Psoas muscle (tissue), 8 donors: Measurements from ENCODE around the gene RBM20. TPM values are rescaled to one million over a fixed set of nuclear protein-coding genes. Genes with fewer than 3 reads are reported as not detected.
"Not testable (repeated sequence)": the region's sequence is repeated elsewhere in the genome, so short reads cannot be mapped to it uniquely, and the experiment has no call there.

Source experiments
- ATAC-seq, 4 donors: fragments of 200-7000 bp; cut with Tn5 transposase; one replicate each; pipeline ENCODE4 v1.9.1; 2020; ENCODE audit warnings: moderate library complexity in 3 of 4, mild to moderate bottlenecking in 2 of 4
- DNase-seq, 2 donors: peaks; one replicate each; pipeline ENCODE4 v3.0.0-alpha.2; 2020
- H3K27ac ChIP-seq: fragments of 200-600 bp; one replicate; pipeline ENCODE4 v1.8.0; 2022
- H3K27me3 ChIP-seq, 3 donors: fragments of 200-600 bp in 1 of 3; one replicate each; pipeline versions ENCODE4 v1.6.1 to v1.8.0; 2013 to 2022; ENCODE audit warnings: low read length in 2 of 3, mild to moderate bottlenecking in 2 of 3, moderate library complexity in 1 of 3; ENCODE audit not compliant: insufficient read depth in 3 of 3
- H3K36me3 ChIP-seq, 2 donors: fragments of 200-600 bp in 1 of 2; one replicate each; pipeline versions ENCODE4 v1.6.1 to v1.8.0; 2013 to 2022; ENCODE audit warnings: low read depth in 1 of 2, mild to moderate bottlenecking in 1 of 2, moderate library complexity in 1 of 2; ENCODE audit not compliant: insufficient read depth in 1 of 2
- H3K4me1 ChIP-seq: fragments of 200-600 bp; one replicate; pipeline ENCODE4 v1.8.0; 2022
- H3K4me3 ChIP-seq: fragments of 200-600 bp; one replicate; pipeline ENCODE4 v1.8.0; 2022; ENCODE audit warnings: mild to moderate bottlenecking
- H3K9me3 ChIP-seq: fragments of 200-600 bp; one replicate; pipeline ENCODE4 v1.8.0; 2022
- WGBS, 3 donors: extraction: QIAGEN DNeasy Blood & Tissue Kit; methylation state at CpG; one replicate each; pipeline versions ENCODE4 v1.1.6 to v1.1.7; 2013; 5-methylcytosine and 5-hydroxymethylcytosine counted together
- intact Hi-C, 2 donors: fragments of 100-400 bp; cut with DNase I; formaldehyde crosslinking; loops; one replicate each; pipeline versions ENCODE4 v1.11.0 to v1.14.2; 2022
- polyA plus RNA-seq, 3 donors: library from polyadenylated mRNA; stranded (reverse); fragments of 200-250 nt; gene quantifications; one replicate each; pipeline ENCODE4 v1.2.3, GENCODE V29; 2013
- total RNA-seq, 4 donors: library from RNA; stranded (reverse); fragmentation: NEBNext Ultra II Directional in 2 of 4; extraction: Animal tissue kit (Norgen Biotek cat#: 25700) in 2 of 4; gene quantifications; one replicate each; pipeline versions ENCODE4 v1.2.1 to v1.2.4, GENCODE V29; 2021 to 2023
- TF ChIP-seq, protein P1 (sequence below): fragments of 200-600 bp; IDR thresholded peaks from one replicate; pipeline ENCODE4 v1.8.0; 2022; ENCODE audit warnings: antibody characterized with exemption
- donor health status: healthy with polysubstance abuse.
- donor health status: DM: no; HTN: no; CAD: no; lungs with moderate emphysema.
- donor health status: Bipolar disorder and iron deficiency.
- donor health status: healthy.
- donor health status: DM: yes; HTN: yes; CAD: no.
- donor health status: DM: no; HTN: no; CAD: no.
- donor health status: DM: no; HTN: no; CAD: no.
- donor health status: DM: yes; HTN: yes; CAD: no.

RBM20 gene
- total and polyA plus RNA-seq, 7 donors: 1.6 to 48.8 (median 14.2) TPM

DNA sequence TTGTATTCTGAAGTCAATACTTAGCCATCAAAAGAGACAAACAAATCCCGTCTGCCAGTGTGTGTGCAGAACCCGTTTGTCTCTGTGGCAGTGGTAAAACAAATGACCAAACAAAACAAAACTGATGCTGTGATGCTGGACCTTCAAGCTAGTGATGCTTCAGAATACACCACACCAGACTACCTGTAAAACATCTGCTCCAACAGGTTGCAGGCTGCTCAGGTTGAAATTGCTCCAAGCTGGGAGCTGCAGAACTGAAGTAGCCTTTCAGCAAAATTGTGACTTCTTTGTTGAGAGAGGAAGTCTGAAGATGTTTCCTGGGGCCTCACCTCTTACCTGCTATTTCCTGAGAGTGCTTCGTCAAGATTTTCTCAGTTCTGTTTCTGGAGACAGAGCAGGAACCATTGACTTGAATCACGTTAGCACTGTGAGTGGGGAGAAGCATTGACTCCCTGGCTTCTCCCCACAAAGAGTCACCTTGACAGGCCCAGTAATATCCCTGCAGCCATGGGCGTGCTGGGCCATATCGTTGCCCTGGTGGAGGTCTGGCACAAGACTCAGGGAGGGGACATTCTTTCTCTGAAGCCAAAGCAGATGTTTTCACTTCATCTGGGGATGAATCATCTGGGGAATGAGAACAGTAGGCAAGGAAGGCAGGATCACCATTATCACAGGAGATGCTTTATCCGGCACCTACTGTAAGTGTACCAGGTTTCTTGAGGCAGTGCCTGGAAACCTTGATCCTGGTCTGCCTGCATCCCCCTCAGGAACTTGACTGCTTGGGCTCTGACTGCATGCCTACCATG lies 80.2 kb downstream of the RBM20 start:
- Histone ChIP-seq H3K4me1 (peaks cover 75% of the 10 kb centered on the region), H3K4me3 (no peak overlapping the region), H3K9me3 (no peaks in the 10 kb centered on the region), H3K27me3 (no peaks in the 10 kb centered on the region), H3K27ac (peak overlapping the region; percentile 94), H3K36me3 (no peaks in the 10 kb centered on the region)
- intact Hi-C loops: no loop called here
- ATAC-seq: peak in 2 of 4 donors; percentile 13 to 27
- no peak for DNase-seq
- TF ChIP-seq, protein P1, sequence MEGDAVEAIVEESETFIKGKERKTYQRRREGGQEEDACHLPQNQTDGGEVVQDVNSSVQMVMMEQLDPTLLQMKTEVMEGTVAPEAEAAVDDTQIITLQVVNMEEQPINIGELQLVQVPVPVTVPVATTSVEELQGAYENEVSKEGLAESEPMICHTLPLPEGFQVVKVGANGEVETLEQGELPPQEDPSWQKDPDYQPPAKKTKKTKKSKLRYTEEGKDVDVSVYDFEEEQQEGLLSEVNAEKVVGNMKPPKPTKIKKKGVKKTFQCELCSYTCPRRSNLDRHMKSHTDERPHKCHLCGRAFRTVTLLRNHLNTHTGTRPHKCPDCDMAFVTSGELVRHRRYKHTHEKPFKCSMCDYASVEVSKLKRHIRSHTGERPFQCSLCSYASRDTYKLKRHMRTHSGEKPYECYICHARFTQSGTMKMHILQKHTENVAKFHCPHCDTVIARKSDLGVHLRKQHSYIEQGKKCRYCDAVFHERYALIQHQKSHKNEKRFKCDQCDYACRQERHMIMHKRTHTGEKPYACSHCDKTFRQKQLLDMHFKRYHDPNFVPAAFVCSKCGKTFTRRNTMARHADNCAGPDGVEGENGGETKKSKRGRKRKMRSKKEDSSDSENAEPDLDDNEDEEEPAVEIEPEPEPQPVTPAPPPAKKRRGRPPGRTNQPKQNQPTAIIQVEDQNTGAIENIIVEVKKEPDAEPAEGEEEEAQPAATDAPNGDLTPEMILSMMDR: no peak
- WGBS, 3 donors: 43 to 67% (median 45%) methylated on average over 7 of the region's 7 CpGs

DNA sequence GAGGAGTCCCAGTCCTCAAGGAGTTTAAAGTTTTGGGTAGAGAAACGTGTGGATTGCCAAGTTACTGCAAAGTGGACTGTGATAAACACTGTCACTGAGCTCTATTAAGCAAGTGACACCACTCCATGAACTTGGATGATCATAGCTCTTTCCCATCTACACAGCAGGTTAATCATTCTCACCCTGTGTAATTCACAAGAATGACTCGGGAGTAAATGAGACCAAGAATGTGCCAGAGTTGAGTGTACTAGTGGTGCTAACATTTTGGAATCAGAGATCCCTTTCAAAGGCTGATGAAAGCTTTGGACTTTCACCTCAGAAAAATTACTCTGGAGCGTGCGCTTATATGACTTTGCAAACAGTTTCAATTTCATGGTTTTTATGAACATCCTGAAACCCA lies 80.8 kb downstream of the RBM20 start:
- Histone ChIP-seq H3K9me3 (no peaks in the 10 kb centered on the region), H3K27ac (peak overlapping the region; percentile 94), H3K4me3 (peak overlapping the region; percentile 54), H3K27me3 (no peaks in the 10 kb centered on the region), H3K36me3 (no peaks in the 10 kb centered on the region), H3K4me1 (peaks cover 77% of the 10 kb centered on the region)
- ATAC-seq (peak; percentile 66 to 79 (median 72)), DNase-seq (no peak)
- WGBS, 3 donors: 26 to 41% (median 32%) methylated on average over 4 of the region's 4 CpGs
- TF ChIP-seq, protein P1: no peak
- intact Hi-C loops: loop anchor here in 1 of 2 donors (5.0 kb wide), 1 partner anchor 37 kb away; no protein-coding TSS in a partner anchor

DNA sequence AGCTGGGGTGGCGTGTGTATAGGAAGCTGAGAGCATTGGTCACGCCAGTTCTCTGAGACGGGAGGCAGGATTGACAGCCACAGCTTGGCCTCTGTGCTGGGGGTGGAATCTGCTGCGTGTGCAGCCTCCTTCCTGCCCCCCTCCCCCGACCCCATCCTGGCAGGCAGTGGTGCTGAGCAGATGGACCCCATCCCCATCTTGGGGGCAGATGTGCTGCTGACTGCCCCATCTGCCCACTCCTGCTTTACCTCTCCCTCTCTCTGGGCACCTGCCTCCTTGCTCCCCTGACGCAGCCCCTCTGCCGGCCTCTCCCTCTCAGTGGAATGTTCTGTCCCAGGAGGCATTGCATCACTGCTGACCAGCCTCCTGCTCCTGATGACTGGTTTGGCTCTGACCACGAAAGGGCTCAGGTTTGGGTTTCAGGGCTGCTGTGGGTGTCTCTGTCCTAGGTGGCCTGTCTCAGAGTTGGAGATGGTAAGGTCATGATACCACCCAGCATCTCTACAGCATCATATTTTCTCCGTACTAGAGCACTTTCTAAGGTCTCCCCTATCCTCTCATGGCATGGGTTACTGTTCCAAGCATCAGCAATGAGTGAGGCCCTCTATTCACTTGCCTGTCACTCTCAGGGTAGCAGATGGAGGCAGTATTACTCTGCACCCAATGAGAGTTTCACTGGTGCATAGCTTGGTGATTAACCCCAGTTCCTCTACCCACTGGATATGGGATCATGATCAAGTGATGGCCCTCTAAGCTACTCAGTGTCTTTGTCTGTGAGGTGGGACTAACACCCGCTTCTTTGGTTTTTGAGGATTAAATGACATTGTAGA lies 81.9 kb downstream of the RBM20 start:
- ATAC-seq: peak; percentile 80 to 92 (median 84)
- H3K27ac ChIP-seq: peak overlapping the region; percentile 94
- peaks cover 76% of the 10 kb centered on the region for H3K4me1 ChIP-seq
- peak overlapping the region; percentile 54 for H3K4me3 ChIP-seq
- no peaks in the 10 kb centered on the region for H3K36me3 ChIP-seq
- H3K9me3 ChIP-seq: no peaks in the 10 kb centered on the region
- TF ChIP-seq, protein P1: no peak
- intact Hi-C loops: loop anchor here in 1 of 2 donors (5.0 kb wide), 1 partner anchor 36 kb away; no protein-coding TSS in a partner anchor
- 19 to 23% (median 23%) methylated on average over 9 to 10 of the region's 10 CpGs for WGBS, 3 donors
- H3K27me3 ChIP-seq: no peaks in the 10 kb centered on the region
- DNase-seq: peak; percentile 75 to 92

DNA sequence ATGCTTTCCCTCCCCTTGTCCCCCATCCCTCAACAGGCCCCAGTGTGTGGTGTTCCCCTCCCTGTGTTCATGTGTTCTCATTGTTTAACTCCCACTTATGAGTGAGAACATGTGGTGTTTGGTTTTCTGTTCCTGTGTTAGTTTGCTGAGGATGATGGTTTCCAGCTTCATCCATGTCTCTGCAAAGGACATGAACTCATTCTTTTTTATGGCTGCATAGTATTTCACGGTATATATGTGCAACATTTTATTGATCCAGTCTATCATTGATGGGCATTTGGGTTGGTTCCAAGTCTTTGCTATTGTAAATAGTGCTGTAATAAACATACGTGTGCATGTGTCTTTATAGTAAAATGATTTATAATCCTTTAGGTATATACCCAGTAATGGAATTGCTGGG lies 83.6 kb downstream of the RBM20 start:
- not testable (repeated sequence) for H3K36me3 ChIP-seq, H3K27me3 ChIP-seq, ATAC-seq, DNase-seq, H3K9me3 ChIP-seq, H3K4me3 ChIP-seq
- intact Hi-C loops: loop anchor here in 1 of 2 donors (5.0 kb wide), 1 partner anchor 35 kb away; no protein-coding TSS in a partner anchor
- H3K4me1 ChIP-seq: peaks cover 61% of the 10 kb centered on the region
- 84 to 95% (median 90%) methylated on average over 2 of the region's 2 CpGs for WGBS, 3 donors
- peak overlapping the region; percentile 94 for H3K27ac ChIP-seq
